ENCODE data around the gene MBD4. TPM values are rescaled to one million over a fixed set of nuclear protein-coding genes. Genes with fewer than 3 reads are reported as not detected.

Gene MBD4
- total RNA-seq, 1 experiment from 2014 or later = 130 TPM

DNA sequence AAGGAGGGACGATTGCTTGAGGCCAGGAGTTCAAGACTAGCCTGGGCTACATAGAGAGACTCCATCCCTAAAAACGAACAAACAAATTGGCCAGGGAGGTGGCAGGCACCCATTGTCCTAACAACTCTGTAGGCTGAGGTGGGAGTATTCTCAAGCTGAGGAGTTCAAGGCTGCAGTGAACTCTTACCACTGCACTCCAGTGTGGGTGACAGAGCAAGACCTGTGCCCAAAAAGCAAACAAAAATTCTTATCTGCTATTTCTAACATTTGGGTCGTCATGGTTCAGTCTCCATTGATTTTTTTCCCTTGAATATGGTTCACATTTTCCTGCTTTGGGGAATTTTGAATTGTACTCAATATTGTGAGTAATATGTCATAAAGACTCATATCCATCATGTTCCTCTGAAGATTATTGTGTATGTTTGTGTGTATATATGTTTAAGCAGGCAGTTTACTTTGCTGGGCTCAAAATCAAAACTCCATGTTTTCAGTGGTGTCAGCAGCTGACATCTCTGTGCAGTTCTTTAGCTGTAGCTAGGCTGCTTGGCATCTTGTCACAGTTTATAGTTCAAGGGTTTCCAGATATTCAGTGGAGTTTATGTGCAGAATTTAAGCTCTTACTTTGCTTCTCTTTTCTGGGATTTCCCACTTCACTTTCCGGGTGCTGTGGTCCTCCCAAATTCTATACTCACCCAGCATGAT is 33.5 kb upstream of the MBD4 start:
- no peaks in the 10 kb centered on the region for H4K20me1 ChIP-seq (ENCODE audit: insufficient read depth, low read depth, low read length)

DNA sequence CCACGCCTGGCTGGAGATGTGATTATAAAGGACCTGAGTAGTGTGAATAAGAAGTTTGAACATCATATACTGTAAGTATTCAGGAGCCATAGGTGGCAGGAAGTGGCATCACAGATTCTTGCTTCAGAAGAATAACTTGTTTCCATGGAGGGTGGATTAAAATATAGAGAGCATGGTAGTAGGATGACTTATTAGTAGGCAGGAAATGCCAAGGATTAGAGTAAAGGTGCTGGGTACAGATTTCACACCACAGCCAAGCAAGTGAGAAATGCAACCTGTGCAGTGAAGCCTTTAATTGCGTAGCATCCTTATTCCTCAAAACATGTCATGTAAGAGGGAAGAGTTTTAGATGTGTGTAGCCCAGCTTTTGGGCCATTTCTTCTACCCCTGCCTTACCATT is 31.1 kb upstream of the MBD4 start:
- H3K27me3 ChIP-seq (ENCODE audit: low read length) = no peaks in the 10 kb centered on the region
- no peak overlapping the region for H2AFZ ChIP-seq (ENCODE audit: low read length)
- H3K4me2 ChIP-seq (ENCODE audit: low read depth, low read length, poor library complexity, severe bottlenecking) = no peak overlapping the region
- no peaks in the 10 kb centered on the region for H3K79me2 ChIP-seq (ENCODE audit: low read length)
- peaks cover 18% of the 10 kb centered on the region for H3K4me1 ChIP-seq (ENCODE audit: low read length)
- H3K9me2 ChIP-seq (replicated peaks; ENCODE audit: insufficient read depth, low read length) = no peaks in the 10 kb centered on the region
- H3K9ac ChIP-seq (ENCODE audit: low read length) = no peak overlapping the region
- H3K36me3 ChIP-seq (ENCODE audit: insufficient read depth, low read length) = no peaks in the 10 kb centered on the region
- H3K27ac ChIP-seq (ENCODE audit: low read length) = no peak overlapping the region
- H3K4me3 ChIP-seq (ENCODE audit: low read length) = no peak overlapping the region
- DNase-seq = no peak
- H3K9me3 ChIP-seq (ENCODE audit: low read length) = no peaks in the 10 kb centered on the region
- H4K20me1 ChIP-seq (ENCODE audit: insufficient read depth, low read depth, low read length) = no peaks in the 10 kb centered on the region

More for the DNA sequence above, 33.5 kb upstream of the MBD4 start:
- no peak overlapping the region for H3K4me2 ChIP-seq (ENCODE audit: low read depth, low read length, poor library complexity, severe bottlenecking)
- DNase-seq = no peak
- peaks cover 18% of the 10 kb centered on the region for H3K4me1 ChIP-seq (ENCODE audit: low read length)
- H2AFZ ChIP-seq (ENCODE audit: low read length) = no peak overlapping the region
- H3K79me2 ChIP-seq (ENCODE audit: low read length) = no peaks in the 10 kb centered on the region
- H3K9me3 ChIP-seq (ENCODE audit: low read length) = no peaks in the 10 kb centered on the region
- no peaks in the 10 kb centered on the region for H3K27me3 ChIP-seq (ENCODE audit: low read length)
- H3K27ac ChIP-seq (ENCODE audit: low read length) = no peak overlapping the region
- no peaks in the 10 kb centered on the region for H3K9me2 ChIP-seq (replicated peaks; ENCODE audit: insufficient read depth, low read length)
- H3K36me3 ChIP-seq (ENCODE audit: insufficient read depth, low read length) = no peaks in the 10 kb centered on the region
- no peak overlapping the region for H3K9ac ChIP-seq (ENCODE audit: low read length)
- no peak overlapping the region for H3K4me3 ChIP-seq (ENCODE audit: low read length)

- no peak overlapping the region for H3K4me2 ChIP-seq (ENCODE audit: low read depth, low read length, poor library complexity, severe bottlenecking)
These were observed 29.3 kb upstream of the MBD4 start for GRCh38 chr3:129469026-129469425.

GRCh38 chr3:129467932-129468331 is 28.2 kb upstream of the MBD4 start:
- Histone ChIP-seq H3K4me3 (ENCODE audit: low read length) (no peak overlapping the region), H3K27ac (ENCODE audit: low read length) (no peak overlapping the region), H3K4me2 (ENCODE audit: low read depth, low read length, poor library complexity, severe bottlenecking) (no peak overlapping the region), H3K4me1 (ENCODE audit: low read length) (0 out of 2 replicates have a peak, but pooled peaks cover 3% of the 10 kb centered on the region), H3K79me2 (ENCODE audit: low read length) (no peaks in the 10 kb centered on the region), H3K36me3 (ENCODE audit: insufficient read depth, low read length) (no peaks in the 10 kb centered on the region), H3K9me3 (ENCODE audit: low read length) (no peaks in the 10 kb centered on the region), H4K20me1 (ENCODE audit: insufficient read depth, low read depth, low read length) (no peaks in the 10 kb centered on the region), H3K27me3 (ENCODE audit: low read length) (no peaks in the 10 kb centered on the region), H3K9me2 (replicated peaks; ENCODE audit: insufficient read depth, low read length) (no peaks in the 10 kb centered on the region), H3K9ac (ENCODE audit: low read length) (no peak overlapping the region), H2AFZ (ENCODE audit: low read length) (no peak overlapping the region)
- DNase-seq = no peak

More at GRCh38 chr3:129469026-129469425, 29.3 kb upstream of the MBD4 start:
- Histone ChIP-seq H3K9ac (ENCODE audit: low read length) (no peak overlapping the region), H3K4me3 (ENCODE audit: low read length) (no peak overlapping the region), H3K9me2 (replicated peaks; ENCODE audit: insufficient read depth, low read length) (no peaks in the 10 kb centered on the region), H3K27me3 (ENCODE audit: low read length) (no peaks in the 10 kb centered on the region), H3K79me2 (ENCODE audit: low read length) (no peaks in the 10 kb centered on the region), H4K20me1 (ENCODE audit: insufficient read depth, low read depth, low read length) (no peaks in the 10 kb centered on the region), H3K9me3 (ENCODE audit: low read length) (no peaks in the 10 kb centered on the region), H2AFZ (ENCODE audit: low read length) (no peak overlapping the region), H3K36me3 (ENCODE audit: insufficient read depth, low read length) (no peaks in the 10 kb centered on the region), H3K4me1 (ENCODE audit: low read length) (0 out of 2 replicates have a peak, but pooled peaks cover 3% of the 10 kb centered on the region), H3K27ac (ENCODE audit: low read length) (no peak overlapping the region)
- no peak for DNase-seq

GRCh38 chr3:129463716-129464115 is 24.0 kb upstream of the MBD4 start:
- H3K79me2 ChIP-seq (ENCODE audit: low read length) = no peaks in the 10 kb centered on the region
- H4K20me1 ChIP-seq (ENCODE audit: insufficient read depth, low read depth, low read length) = no peaks in the 10 kb centered on the region
- no peaks in the 10 kb centered on the region for H3K27me3 ChIP-seq (ENCODE audit: low read length)
- no peaks in the 10 kb centered on the region for H3K4me1 ChIP-seq (ENCODE audit: low read length)
- H3K4me3 ChIP-seq (ENCODE audit: low read length) = no peak overlapping the region
- H3K36me3 ChIP-seq (ENCODE audit: insufficient read depth, low read length) = no peaks in the 10 kb centered on the region
- no peak for DNase-seq
- H3K4me2 ChIP-seq (ENCODE audit: low read depth, low read length, poor library complexity, severe bottlenecking) = no peak overlapping the region
- H3K9ac ChIP-seq (ENCODE audit: low read length) = no peak overlapping the region
- H2AFZ ChIP-seq (ENCODE audit: low read length) = no peak overlapping the region
- H3K9me3 ChIP-seq (ENCODE audit: low read length) = no peaks in the 10 kb centered on the region
- H3K27ac ChIP-seq (ENCODE audit: low read length) = no peak overlapping the region
- no peaks in the 10 kb centered on the region for H3K9me2 ChIP-seq (replicated peaks; ENCODE audit: insufficient read depth, low read length)

DNA sequence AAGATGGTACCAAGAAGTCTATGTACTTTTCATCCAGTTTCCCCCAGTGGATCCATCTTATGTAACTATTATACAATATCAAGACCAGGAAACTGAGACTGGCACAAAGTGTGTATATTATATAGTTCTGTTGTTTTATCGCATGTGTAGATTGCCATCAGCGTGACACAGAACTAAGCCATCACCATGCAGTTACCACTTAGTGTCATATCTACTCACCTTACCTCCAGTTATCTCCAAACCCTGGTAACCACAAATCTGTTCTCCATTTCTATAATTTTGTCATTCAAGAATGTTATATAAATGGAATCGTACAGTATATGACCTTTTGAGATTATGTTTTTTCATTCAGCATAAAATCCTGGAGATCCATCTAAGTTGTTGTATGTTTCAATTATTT is 23.3 kb upstream of the MBD4 start:
- Histone ChIP-seq H4K20me1 (ENCODE audit: insufficient read depth, low read depth, low read length) (no peaks in the 10 kb centered on the region), H3K36me3 (ENCODE audit: insufficient read depth, low read length) (no peaks in the 10 kb centered on the region), H3K27ac (ENCODE audit: low read length) (no peak overlapping the region), H3K9ac (ENCODE audit: low read length) (no peak overlapping the region), H3K9me3 (ENCODE audit: low read length) (no peaks in the 10 kb centered on the region), H2AFZ (ENCODE audit: low read length) (no peak overlapping the region), H3K4me2 (ENCODE audit: low read depth, low read length, poor library complexity, severe bottlenecking) (no peak overlapping the region), H3K27me3 (ENCODE audit: low read length) (no peaks in the 10 kb centered on the region), H3K79me2 (ENCODE audit: low read length) (no peaks in the 10 kb centered on the region), H3K9me2 (replicated peaks; ENCODE audit: insufficient read depth, low read length) (no peaks in the 10 kb centered on the region), H3K4me3 (ENCODE audit: low read length) (no peak overlapping the region), H3K4me1 (ENCODE audit: low read length) (no peaks in the 10 kb centered on the region)
- DNase-seq = no peak

DNA sequence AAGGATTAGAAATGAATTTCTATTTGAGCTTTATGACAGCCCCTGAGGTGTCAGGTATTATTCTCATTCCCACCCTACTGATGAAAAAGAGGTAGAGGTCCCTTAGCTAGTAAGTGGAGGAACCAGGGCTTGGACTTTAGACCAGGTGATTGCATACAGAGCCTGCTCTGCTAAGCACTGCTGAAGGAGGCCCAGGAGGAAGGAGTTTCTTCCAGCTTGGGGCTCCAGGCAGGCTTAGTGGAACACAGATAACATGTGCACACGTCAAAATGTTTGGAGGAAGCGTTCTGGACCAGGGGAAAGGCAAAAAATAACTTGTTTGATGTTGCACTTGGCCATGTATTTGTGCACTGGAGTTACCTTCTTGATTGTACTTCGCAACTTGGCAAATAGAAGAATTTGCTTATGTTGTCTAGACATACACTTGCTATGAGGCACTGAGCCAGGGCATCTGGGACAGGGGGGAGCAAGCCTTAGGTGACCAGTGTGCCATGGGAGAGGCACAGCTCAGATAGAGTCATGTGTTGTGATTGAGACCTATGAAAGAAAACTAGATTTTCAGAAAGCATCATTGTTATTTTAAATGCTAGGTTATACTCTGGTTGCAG is 22.7 kb upstream of the MBD4 start:
- Histone ChIP-seq H3K36me3 (ENCODE audit: insufficient read depth, low read length) (no peaks in the 10 kb centered on the region), H3K79me2 (ENCODE audit: low read length) (no peaks in the 10 kb centered on the region), H3K9me3 (ENCODE audit: low read length) (no peaks in the 10 kb centered on the region), H3K27me3 (ENCODE audit: low read length) (no peaks in the 10 kb centered on the region), H3K4me3 (ENCODE audit: low read length) (no peak overlapping the region), H3K9me2 (replicated peaks; ENCODE audit: insufficient read depth, low read length) (no peaks in the 10 kb centered on the region), H2AFZ (ENCODE audit: low read length) (no peak overlapping the region), H3K4me1 (ENCODE audit: low read length) (no peaks in the 10 kb centered on the region), H3K27ac (ENCODE audit: low read length) (no peak overlapping the region), H3K4me2 (ENCODE audit: low read depth, low read length, poor library complexity, severe bottlenecking) (no peak overlapping the region), H4K20me1 (ENCODE audit: insufficient read depth, low read depth, low read length) (no peaks in the 10 kb centered on the region), H3K9ac (ENCODE audit: low read length) (no peak overlapping the region)
- DNase-seq = no peak

DNA sequence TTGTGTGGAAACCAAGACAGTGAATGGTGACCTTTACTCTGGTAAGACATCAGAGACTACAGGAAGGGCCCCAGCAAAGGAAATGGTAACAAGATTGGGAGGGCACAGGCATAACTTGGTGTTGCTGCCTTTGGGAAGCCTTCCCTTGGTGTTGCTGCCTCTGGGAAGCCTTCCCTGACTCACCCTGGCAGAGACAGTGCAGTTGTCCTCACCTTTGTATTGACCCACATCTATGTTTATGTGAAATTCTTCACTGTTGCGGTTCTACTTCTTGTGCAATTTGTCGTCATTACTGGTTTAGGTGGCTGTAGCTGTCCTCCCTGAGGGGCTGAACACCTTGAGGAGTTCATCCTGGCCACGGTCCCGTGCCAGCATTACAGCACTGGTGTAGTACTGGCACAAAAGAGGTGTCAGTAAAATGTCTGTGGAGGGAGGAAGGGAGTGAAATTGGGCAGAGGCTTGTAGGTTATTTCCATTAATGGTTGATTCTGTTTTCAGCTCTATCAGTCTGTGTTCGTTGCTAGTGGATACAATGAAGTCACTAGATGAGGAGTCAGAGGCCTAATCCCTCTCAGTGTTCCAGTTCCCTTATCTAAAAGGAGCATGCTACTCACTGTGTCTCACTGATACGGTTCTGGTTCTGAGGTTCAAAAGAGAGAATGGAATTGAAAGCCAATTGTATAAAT is 21.9 kb upstream of the MBD4 start:
- no peaks in the 10 kb centered on the region for H3K4me1 ChIP-seq (ENCODE audit: low read length)
- no peak overlapping the region for H3K4me3 ChIP-seq (ENCODE audit: low read length)
- DNase-seq = no peak
- no peak overlapping the region for H3K4me2 ChIP-seq (ENCODE audit: low read depth, low read length, poor library complexity, severe bottlenecking)
- no peaks in the 10 kb centered on the region for H3K79me2 ChIP-seq (ENCODE audit: low read length)
- no peaks in the 10 kb centered on the region for H3K36me3 ChIP-seq (ENCODE audit: insufficient read depth, low read length)
- H3K9me3 ChIP-seq (ENCODE audit: low read length) = no peaks in the 10 kb centered on the region
- H3K9ac ChIP-seq (ENCODE audit: low read length) = no peak overlapping the region
- no peak overlapping the region for H3K27ac ChIP-seq (ENCODE audit: low read length)
- no peak overlapping the region for H2AFZ ChIP-seq (ENCODE audit: low read length)
- no peaks in the 10 kb centered on the region for H4K20me1 ChIP-seq (ENCODE audit: insufficient read depth, low read depth, low read length)
- no peaks in the 10 kb centered on the region for H3K9me2 ChIP-seq (replicated peaks; ENCODE audit: insufficient read depth, low read length)
- no peaks in the 10 kb centered on the region for H3K27me3 ChIP-seq (ENCODE audit: low read length)

All from Karpas-422 (cell line).